GM18507 (cell line): ENCODE data around the gene RPL27.

Experiments
- DNase-seq: peaks from one replicate; pipeline ENCODE4 v3.0.0; 2011; ENCODE audit warnings: low read depth; ENCODE audit not compliant: insufficient read length; ENCODE audit errors: extremely low spot score
- FAIRE-seq: peaks from 2 replicates; lab custom pipeline; 2011; peaks lifted over from hg19 to GRCh38; lab: Jason Lieb, UNC

RPL27 gene

DNA sequence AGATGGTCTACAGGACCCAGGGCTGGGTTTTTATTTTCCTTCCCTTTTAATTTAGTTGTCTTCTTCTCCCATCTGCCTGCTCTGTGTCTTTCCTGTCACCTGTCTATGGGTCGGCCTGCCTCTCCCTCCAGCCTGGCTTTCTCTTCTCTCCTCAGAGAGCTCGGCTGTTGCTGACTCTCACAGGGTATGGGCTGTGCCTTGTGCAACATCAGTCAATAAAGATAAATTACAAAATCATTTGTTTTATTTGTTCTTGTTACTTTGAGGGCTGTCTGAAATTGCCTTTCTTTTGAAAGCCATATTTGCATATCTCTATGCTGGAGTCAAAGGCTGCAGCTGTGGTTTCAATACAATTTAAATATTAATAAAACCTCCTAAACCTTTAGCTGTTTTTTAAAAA, 42.4 kb downstream of the RPL27 start:
- FAIRE-seq (no peak), DNase-seq (no peak)

- no peak for DNase-seq
- FAIRE-seq = no peak
Observed at GRCh38 chr17:43042025-43042628, 43.9 kb downstream of the RPL27 start.

DNA sequence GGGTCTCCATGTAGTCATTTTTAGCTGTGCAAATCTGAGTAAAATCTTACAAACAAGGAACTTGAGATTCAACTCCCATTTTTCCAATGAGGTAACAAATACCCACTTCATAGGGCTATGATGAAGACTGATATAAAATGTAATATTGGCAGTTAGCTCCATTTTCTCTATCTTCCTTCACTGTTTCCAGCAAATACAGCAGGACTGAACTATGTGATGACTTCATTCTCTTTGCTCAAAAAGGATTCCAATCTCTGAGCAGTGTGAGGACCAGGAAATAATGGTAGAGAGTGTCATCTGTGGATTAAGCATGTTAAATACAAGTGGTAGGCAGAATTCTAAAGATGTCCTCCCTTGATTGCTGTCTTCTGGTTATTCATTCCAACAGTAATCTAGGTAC, 45.1 kb downstream of the RPL27 start:
- DNase-seq (no peak), FAIRE-seq (no peak)

GRCh38 chr17:43044024-43044423, 45.8 kb downstream of the RPL27 start:
- DNase-seq = no peak
- FAIRE-seq = no peak

DNA sequence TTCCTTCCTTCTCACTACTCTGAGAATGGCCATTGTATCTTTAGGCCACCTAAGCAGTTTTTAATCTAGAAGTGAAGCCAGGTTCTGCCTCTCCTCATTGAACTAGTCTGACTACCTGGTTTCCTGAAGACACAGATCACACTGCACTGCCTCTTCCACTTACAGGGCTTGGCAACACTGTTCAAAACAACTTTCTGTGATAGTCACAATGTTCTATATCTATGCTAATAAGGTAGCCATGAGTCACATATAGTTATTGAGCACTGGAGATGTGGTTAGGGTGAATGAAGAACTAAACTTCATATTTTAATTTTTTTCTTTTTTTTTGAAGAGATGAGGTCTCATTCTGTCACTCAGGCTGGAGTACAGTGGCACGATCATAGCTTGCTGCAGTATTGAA, 53.8 kb downstream of the RPL27 start:
- no peak for FAIRE-seq

More for the DNA sequence above, 53.8 kb downstream of the RPL27 start:
- no peak for DNase-seq
